ENCODE results near the gene RAPGEF6.
"Not testable (repeated sequence)": the region's sequence is repeated elsewhere in the genome, so short reads cannot be mapped to it uniquely, and the experiment has no call there.

Gene RAPGEF6

GRCh38 chr5:131495536-131496399 lies 139.3 kb downstream of the RAPGEF6 start:
- DNase-seq: no peak

DNA sequence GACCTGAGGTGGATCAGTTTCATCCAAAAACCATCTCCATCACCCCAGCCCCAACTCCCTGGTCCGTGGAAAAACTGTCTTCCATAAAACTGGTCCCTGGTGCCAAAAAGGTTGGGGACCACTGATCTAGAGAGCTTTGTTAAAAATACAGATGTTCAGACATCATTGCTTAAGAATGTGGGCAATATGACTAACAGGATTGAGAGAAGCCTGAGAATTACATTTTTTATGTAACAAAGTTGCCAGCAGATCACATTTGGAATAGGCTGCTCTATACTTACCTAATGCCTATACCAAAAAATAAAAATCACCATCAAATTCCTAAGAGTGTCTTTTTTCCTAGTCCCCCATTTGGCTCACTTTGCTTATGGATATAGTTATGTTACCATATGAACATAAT lies 143.3 kb downstream of the RAPGEF6 start:
- DNase-seq: no peak

DNA sequence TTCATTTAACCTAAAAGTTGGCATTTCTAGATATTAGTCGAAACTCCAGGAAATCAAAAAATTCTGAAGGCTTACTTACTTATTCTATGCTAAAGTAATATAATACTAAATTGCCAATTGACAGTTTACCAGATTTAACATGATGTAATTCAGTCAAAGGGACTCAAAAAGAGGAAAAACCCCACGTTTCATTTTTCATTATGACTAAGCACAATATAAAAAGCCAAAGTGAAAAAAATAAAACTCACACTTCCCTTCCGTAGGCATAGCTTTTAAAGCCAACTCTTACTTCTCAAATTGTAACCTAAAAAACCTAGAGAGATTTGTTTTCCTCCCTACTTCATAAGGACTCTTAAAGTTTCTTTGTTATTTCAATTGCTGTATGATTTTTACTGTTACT lies 146.6 kb downstream of the RAPGEF6 start:
- DNase-seq: no peak

DNA sequence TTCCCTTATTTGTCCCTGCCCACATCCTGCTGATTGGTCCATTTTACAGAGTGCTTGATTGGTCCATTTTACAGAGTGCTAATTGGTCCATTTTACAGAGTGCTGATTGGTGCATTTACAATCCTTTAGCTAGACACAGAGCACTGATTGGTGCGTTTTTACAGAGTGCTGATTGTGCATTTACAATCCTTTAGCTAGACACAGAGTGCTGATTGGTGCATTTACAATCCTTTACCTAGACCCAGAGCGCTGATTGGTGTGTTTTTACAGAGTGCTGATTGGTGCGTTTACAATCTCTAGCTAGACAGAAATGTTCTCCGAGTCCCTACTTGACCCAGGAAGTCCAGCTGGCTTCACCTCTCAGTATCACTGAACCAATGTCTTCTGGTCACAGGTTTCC lies 147.7 kb downstream of the RAPGEF6 start:
- DNase-seq: not testable (repeated sequence)

DNA sequence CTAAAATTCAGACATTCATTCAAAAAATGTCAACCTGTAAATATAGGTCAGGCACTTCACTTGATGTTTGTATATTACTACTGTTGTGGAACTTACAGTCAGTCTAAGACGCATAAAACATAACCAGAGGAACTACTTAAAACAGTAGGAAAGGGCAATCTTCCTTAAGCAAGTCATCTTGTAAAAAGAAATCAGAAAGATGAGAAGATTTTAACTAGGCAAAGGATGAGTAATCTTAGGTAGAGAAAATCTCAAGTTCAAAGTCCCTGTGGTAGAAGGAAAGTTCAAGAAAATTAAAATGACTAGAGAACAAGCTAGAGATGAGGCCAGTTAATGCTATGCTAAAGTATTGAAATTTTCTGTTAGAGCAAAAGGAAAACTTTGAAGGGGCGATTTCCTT lies 152.4 kb downstream of the RAPGEF6 start:
- no peak for DNase-seq

- DNase-seq: no peak
These were observed 153.5 kb downstream of the RAPGEF6 start for GRCh38 chr5:131481569-131481968.

DNA sequence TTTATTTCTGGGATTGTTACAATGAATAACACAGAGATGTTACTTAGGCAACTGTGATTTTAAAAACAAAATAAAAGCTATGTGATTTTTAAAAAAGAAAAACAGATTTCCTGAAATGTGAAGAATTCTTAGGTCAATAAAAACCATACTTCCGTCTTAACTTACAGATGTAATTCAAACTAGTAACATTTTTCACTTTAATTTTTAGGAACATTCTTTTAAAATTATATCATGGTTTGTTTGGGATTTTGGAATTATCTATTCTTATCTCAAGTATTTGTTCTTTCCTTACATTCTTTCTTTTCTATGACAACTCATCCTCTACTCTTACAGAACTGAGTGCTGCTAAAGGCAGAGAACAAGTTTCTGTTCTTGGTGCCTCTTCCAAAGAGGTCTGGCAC lies 159.5 kb downstream of the RAPGEF6 start:
- DNase-seq: no peak

- no peak for DNase-seq
These were observed 161.3 kb downstream of the RAPGEF6 start for GRCh38 chr5:131473731-131474130.

DNA sequence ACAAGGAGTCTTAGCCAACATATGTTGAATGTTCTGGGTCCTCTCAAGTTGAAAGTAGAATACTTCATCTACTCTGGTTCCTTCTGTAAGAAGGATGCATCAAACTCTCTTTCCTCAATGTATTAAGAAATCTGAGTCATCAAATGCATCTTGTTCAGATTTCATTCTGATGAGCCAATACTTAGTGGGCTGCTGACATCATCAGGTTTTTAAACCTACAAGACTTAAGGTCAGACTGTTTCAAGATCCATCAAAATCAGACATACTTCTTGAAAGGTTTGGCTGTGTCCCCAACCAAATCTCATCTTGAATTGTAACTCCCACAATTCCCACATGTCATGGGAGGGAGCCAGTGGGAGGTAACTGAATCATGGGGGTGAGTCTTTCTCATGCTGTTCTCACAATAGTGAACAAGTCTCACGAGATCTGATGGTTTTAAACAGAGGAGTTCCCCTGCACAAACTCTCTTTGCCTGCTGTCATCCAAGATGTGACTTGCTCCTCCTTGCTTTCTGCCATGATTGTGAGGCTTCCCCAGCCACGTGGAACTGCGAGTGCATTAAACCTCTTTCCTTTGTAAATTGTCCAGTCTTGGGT lies 168.8 kb downstream of the RAPGEF6 start:
- no peak for DNase-seq

GRCh38 chr5:131463656-131464055 lies 171.4 kb downstream of the RAPGEF6 start:
- DNase-seq: no peak

GRCh38 chr5:131462454-131462853 lies 172.6 kb downstream of the RAPGEF6 start:
- peak; percentile 59 for DNase-seq

DNA sequence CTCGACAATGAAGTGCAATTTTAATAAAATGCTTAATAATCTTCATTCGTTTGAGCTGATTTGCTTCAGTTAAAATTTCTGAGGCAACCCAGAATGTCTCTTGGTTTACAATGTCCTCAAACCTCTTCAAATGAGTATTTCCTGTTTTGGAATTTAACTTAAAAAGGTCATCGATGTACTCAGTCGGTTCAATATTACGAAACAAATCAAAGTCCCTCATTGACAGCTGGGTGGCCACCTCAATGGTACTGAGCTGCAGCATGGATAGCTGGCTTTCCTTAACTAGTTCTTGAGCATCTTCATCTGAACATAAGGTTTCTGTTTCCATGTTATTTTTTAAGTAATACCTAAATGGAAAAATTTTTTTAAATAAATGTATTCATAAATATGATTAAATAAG lies 173.3 kb downstream of the RAPGEF6 start:
- no peak for DNase-seq

GRCh38 chr5:131460867-131461572 lies 174.0 kb downstream of the RAPGEF6 start:
- DNase-seq: peak; percentile 0

DNA sequence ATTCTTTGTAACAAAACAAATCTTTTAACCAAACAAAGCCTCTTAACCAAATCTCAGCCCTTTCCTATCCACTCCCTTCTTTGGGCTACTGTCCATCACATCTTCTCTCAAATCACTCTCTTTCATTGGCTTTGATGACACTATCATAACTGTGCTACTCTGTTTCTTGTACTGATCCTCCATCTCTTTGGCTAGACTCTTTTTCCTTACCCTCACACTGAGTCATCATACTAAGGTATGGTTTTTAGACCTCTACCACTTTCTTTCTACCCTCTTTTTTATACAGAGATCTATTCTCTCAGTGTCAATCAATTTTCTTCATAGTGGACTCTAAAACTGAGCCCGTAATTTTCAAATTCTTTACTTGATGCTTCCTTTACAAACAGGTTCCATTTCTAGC lies 174.9 kb downstream of the RAPGEF6 start:
- no peak for DNase-seq

GRCh38 chr5:131459216-131459615 lies 175.8 kb downstream of the RAPGEF6 start:
- DNase-seq: no peak

DNA sequence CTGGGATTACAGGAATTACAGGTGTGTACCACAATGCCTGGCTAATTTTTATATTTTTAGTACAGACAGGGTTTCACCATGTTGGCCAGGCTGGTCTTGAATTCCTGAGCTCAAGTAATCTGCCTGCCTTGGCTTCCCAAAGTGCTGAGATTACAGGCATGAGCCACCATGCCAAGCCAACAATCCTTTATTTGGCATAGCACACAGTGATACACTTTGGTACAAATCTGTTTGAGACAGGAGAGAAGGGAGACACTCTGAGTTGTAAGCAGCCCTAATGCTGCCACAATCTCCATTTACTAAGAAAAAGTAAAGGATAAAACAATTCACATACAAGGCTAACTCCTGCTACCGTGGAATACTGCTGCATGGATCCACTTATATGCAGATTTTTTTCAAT lies 177.8 kb downstream of the RAPGEF6 start:
- no peak for DNase-seq

GRCh38 chr5:131450941-131451340 lies 184.1 kb downstream of the RAPGEF6 start:
- DNase-seq: no peak

- peak; percentile 12 for DNase-seq
These were observed 193.8 kb downstream of the RAPGEF6 start for GRCh38 chr5:131441184-131441583.

- DNase-seq: no peak
These were observed 198.9 kb downstream of the RAPGEF6 start for GRCh38 chr5:131436081-131436480.

DNA sequence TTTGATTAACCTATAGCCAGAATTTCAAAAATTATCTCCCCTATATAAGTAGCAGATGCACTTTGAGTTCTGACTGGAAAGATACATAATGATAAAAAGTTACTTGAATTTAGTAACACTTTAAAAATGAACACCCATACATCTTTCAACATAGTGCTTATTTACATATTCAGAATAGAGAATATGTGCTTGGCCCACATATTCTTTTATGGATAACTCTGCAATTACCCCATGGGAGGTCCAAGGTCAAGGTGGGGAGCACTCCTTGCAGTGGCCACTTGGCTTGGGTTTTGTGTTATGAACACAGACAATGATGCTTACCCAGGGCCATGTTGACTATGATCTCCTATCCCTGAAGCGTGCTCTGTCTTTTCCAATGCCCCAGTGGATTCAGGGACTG lies 201.9 kb downstream of the RAPGEF6 start:
- DNase-seq: no peak

DNA sequence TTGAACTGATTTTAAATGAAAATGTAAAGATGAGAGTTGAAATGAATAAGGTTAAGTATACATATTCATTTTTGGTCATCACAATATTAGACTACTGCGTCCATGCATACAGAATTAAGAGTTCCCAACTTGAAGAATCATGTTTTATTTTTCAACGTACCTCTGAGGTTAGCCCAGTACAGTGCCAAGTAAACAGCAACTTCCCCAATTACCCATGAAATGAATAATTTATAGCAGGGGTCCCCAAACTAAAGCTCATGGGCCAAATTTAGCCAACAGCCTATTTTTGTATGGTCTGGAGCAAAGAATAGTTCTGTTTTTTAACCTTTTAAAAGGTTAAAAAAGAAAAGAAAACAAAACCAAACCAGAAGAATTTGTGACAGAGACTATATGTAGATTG lies 203.2 kb downstream of the RAPGEF6 start:
- no peak for DNase-seq

- no peak for DNase-seq
These were observed 204.2 kb downstream of the RAPGEF6 start for GRCh38 chr5:131430794-131431193.

- DNase-seq: no peak
These were observed 209.0 kb downstream of the RAPGEF6 start for GRCh38 chr5:131426011-131426410.

DNA sequence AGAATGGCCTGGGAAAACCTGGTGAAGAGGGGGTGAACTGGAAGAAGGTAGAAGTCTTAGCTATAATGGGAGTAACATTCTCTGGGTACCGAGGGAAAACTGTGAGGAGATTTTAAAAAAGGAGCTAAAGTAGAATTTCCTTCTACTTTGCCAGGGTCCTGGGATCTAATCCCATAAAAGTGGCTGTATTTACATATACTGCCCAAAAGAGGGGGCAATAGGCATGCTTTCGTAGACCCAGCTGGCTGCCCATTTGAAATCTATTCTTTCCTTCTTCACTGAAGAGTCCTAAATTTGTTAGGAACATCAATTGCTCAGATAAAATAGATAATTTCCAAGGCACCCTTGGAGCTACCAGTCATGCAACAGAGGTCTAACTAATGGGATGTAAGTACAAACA lies 212.0 kb downstream of the RAPGEF6 start:
- peak; percentile 4 for DNase-seq

Data from NCI-H1436 (cell line).